WTC11 (cell line): ENCODE measurements around the gene CEP57. TPM values are rescaled to one million over a fixed set of nuclear protein-coding genes. Genes with fewer than 3 reads are reported as not detected.
A peak's percentile ranks its signal among the peaks of the same experiment; 100 is the strongest.

Experiments used
- ATAC-seq: fragments of 200-7000 bp; cut with Tn5 transposase; 2 replicates; pipeline ENCODE4 v1.10.0; 2021; ENCODE audit warnings: mild to moderate bottlenecking, moderate library complexity
- CTCF ChIA-PET: fragments of 300-600 bp; sonication (Branson Sonifier 250); formaldehyde crosslinking; loops from one replicate; lab custom pipeline; 2021; ENCODE audit warnings: antibody characterized with exemption; lab: Charles Lee
- POLR2A ChIA-PET: fragments of 350-600 bp; sonication (Branson Sonifier 250); formaldehyde crosslinking; loops from one replicate; lab custom pipeline; 2021; ENCODE audit warnings: antibody characterized with exemption; lab: Charles Lee
- DNase-seq: peaks from one replicate; pipeline ENCODE4 v3.0.0; 2021; ENCODE audit warnings: low spot score
- H3K27ac Mint-ChIP-seq: 2 replicates; pipeline ENCODE4 v1.8.0; 2021; ENCODE audit warnings: mixed read lengths
- H3K27me3 Mint-ChIP-seq: 2 replicates; pipeline ENCODE4 v1.8.0; 2021; ENCODE audit warnings: low read depth, mild to moderate bottlenecking, moderate library complexity, mixed read lengths
- H3K36me3 Mint-ChIP-seq: 2 replicates; pipeline ENCODE4 v1.8.0; 2021; ENCODE audit warnings: mixed read lengths
- H3K4me1 Mint-ChIP-seq: 2 replicates; pipeline ENCODE4 v1.8.0; 2022; ENCODE audit warnings: mixed read lengths
- H3K4me3 Mint-ChIP-seq: 2 replicates; pipeline ENCODE4 v1.8.0; 2021; ENCODE audit warnings: mild to moderate bottlenecking, moderate library complexity, mixed read lengths
- H3K9me3 Mint-ChIP-seq: 2 replicates; pipeline ENCODE4 v1.8.0; 2021; ENCODE audit warnings: mixed read lengths
- GTF2I ChIP-seq: fragments of 250-450 bp; sonication (Bioruptor Pico); conservative IDR thresholded peaks from 2 replicates; pipeline ENCODE4 v1.4.0; 2021; ENCODE audit warnings: mild to moderate bottlenecking
- NR2C2 ChIP-seq: sonication (generic); formaldehyde crosslinking; IDR thresholded peaks from 2 replicates; pipeline ENCODE4 v1.8.0; 2022; ENCODE audit warnings: mild to moderate bottlenecking, missing genetic modification reagents
- PRRX2 ChIP-seq: fragments of 250-450 bp; sonication (Bioruptor Pico); IDR thresholded peaks from 2 replicates; pipeline ENCODE4 v1.8.0; 2021; ENCODE audit warnings: mild to moderate bottlenecking
- SMAD3 ChIP-seq: sonication (generic); formaldehyde crosslinking; IDR thresholded peaks from 2 replicates; pipeline ENCODE4 v1.8.0; 2022; ENCODE audit warnings: missing genetic modification reagents, mild to moderate bottlenecking, borderline replicate concordance
- TCF7 ChIP-seq: sonication (generic); formaldehyde crosslinking; IDR thresholded peaks from 2 replicates; pipeline ENCODE4 v1.8.0; 2022; ENCODE audit warnings: mild to moderate bottlenecking, low read depth, missing genetic modification reagents, moderate library complexity
- TEAD4 ChIP-seq: sonication (generic); formaldehyde crosslinking; IDR thresholded peaks from 2 replicates; pipeline ENCODE4 v1.8.0; 2022; ENCODE audit warnings: mild to moderate bottlenecking, missing genetic modification reagents
- ZNF232 ChIP-seq: sonication (generic); formaldehyde crosslinking; IDR thresholded peaks from 2 replicates; pipeline ENCODE4 v1.8.0; 2022; ENCODE audit warnings: mild to moderate bottlenecking, missing genetic modification reagents
- ZNF317 ChIP-seq: sonication (generic); formaldehyde crosslinking; IDR thresholded peaks from 2 replicates; pipeline ENCODE4 v1.8.1; 2023; ENCODE audit warnings: low read depth, mild to moderate bottlenecking, moderate library complexity, missing genetic modification reagents, borderline replicate concordance
- ZNF396 ChIP-seq: fragments of 250-450 bp; sonication (Bioruptor Pico); IDR thresholded peaks from 2 replicates; pipeline ENCODE4 v1.8.0; 2021; ENCODE audit warnings: mild to moderate bottlenecking, moderate library complexity, borderline replicate concordance
- ZNF416 ChIP-seq: fragments of 250-450 bp; sonication (Bioruptor Pico); IDR thresholded peaks from 2 replicates; pipeline ENCODE4 v1.9.0; 2021; ENCODE audit warnings: mild to moderate bottlenecking, inconsistent platforms
- ZNF671 ChIP-seq: fragments of 250-450 bp; sonication (Bioruptor Pico); IDR thresholded peaks from 2 replicates; pipeline ENCODE4 v1.8.0; 2021; ENCODE audit warnings: mild to moderate bottlenecking
- total RNA-seq: library from RNA; stranded (reverse); gene quantifications from 3 replicates; pipeline ENCODE4 v1.2.3, GENCODE V29; 2021
- TF ChIP-seq, protein P1 (sequence below): sonication (generic); formaldehyde crosslinking; IDR thresholded peaks from 2 replicates; pipeline ENCODE4 v1.8.1; 2022; ENCODE audit warnings: mild to moderate bottlenecking, moderate library complexity, missing genetic modification reagents
- TF ChIP-seq, protein P2 (sequence below): sonication (generic); formaldehyde crosslinking; IDR thresholded peaks from 2 replicates; pipeline ENCODE4 v1.8.0; 2023; ENCODE audit warnings: missing genetic modification reagents, mild to moderate bottlenecking, borderline replicate concordance
- TF ChIP-seq, protein P3 (sequence below): sonication (generic); formaldehyde crosslinking; IDR thresholded peaks from 2 replicates; pipeline ENCODE4 v1.8.1; 2022; ENCODE audit warnings: low read depth, missing genetic modification reagents, borderline replicate concordance
- TF ChIP-seq, protein P4 (sequence below): sonication (generic); formaldehyde crosslinking; IDR thresholded peaks from 2 replicates; pipeline ENCODE4 v1.8.1; 2023; ENCODE audit warnings: mild to moderate bottlenecking, moderate library complexity, missing genetic modification reagents

CEP57 gene
- total RNA-seq, 1 experiment from 2014 or later: 70.7 TPM

DNA sequence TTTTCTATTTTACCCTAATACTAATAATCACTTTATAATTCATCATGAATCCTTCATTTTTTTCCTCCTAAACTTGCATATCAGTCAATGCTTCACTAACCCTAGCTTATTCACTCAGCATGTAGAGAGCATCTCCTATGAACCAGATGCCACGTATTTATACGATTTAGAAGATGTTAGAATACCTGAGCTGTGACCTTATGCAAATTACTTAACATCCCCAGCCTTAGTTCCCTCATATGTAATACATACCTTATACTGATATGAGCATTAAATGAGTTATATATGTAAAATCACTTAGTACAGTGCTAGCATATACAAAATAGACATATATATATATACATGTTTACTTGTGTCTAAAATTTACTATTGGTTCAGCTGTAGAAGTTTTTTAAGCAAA, 9.8 kb upstream of the CEP57 start:
- Mint-ChIP-seq H3K27ac (no peak overlapping the region), H3K27me3 (no peaks in the 10 kb centered on the region), H3K4me1 (no peaks in the 10 kb centered on the region), H3K36me3 (peaks cover 71% of the 10 kb centered on the region), H3K4me3 (no peak overlapping the region), H3K9me3 (no peaks in the 10 kb centered on the region)
- POLR2A ChIA-PET: no interaction called here
- DNase-seq (no peak), ATAC-seq (no peak)
- CTCF ChIA-PET: no interaction called here
- TF ChIP-seq, protein P1, sequence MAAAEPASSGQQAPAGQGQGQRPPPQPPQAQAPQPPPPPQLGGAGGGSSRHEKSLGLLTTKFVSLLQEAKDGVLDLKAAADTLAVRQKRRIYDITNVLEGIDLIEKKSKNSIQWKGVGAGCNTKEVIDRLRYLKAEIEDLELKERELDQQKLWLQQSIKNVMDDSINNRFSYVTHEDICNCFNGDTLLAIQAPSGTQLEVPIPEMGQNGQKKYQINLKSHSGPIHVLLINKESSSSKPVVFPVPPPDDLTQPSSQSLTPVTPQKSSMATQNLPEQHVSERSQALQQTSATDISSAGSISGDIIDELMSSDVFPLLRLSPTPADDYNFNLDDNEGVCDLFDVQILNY (CRISPR knock-in tag): no peak
- TF ChIP-seq ZNF671 (no peak), TCF7 (CRISPR knock-in tag) (no peak), NR2C2 (CRISPR knock-in tag) (no peak), TEAD4 (no peak), ZNF232 (no peak), GTF2I (CRISPR knock-in tag) (no peak), ZNF317 (CRISPR knock-in tag) (no peak), ZNF396 (no peak)
- TF ChIP-seq, protein P2, sequence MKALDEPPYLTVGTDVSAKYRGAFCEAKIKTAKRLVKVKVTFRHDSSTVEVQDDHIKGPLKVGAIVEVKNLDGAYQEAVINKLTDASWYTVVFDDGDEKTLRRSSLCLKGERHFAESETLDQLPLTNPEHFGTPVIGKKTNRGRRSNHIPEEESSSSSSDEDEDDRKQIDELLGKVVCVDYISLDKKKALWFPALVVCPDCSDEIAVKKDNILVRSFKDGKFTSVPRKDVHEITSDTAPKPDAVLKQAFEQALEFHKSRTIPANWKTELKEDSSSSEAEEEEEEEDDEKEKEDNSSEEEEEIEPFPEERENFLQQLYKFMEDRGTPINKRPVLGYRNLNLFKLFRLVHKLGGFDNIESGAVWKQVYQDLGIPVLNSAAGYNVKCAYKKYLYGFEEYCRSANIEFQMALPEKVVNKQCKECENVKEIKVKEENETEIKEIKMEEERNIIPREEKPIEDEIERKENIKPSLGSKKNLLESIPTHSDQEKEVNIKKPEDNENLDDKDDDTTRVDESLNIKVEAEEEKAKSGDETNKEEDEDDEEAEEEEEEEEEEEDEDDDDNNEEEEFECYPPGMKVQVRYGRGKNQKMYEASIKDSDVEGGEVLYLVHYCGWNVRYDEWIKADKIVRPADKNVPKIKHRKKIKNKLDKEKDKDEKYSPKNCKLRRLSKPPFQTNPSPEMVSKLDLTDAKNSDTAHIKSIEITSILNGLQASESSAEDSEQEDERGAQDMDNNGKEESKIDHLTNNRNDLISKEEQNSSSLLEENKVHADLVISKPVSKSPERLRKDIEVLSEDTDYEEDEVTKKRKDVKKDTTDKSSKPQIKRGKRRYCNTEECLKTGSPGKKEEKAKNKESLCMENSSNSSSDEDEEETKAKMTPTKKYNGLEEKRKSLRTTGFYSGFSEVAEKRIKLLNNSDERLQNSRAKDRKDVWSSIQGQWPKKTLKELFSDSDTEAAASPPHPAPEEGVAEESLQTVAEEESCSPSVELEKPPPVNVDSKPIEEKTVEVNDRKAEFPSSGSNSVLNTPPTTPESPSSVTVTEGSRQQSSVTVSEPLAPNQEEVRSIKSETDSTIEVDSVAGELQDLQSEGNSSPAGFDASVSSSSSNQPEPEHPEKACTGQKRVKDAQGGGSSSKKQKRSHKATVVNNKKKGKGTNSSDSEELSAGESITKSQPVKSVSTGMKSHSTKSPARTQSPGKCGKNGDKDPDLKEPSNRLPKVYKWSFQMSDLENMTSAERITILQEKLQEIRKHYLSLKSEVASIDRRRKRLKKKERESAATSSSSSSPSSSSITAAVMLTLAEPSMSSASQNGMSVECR: no peak
- TF ChIP-seq, protein P3, sequence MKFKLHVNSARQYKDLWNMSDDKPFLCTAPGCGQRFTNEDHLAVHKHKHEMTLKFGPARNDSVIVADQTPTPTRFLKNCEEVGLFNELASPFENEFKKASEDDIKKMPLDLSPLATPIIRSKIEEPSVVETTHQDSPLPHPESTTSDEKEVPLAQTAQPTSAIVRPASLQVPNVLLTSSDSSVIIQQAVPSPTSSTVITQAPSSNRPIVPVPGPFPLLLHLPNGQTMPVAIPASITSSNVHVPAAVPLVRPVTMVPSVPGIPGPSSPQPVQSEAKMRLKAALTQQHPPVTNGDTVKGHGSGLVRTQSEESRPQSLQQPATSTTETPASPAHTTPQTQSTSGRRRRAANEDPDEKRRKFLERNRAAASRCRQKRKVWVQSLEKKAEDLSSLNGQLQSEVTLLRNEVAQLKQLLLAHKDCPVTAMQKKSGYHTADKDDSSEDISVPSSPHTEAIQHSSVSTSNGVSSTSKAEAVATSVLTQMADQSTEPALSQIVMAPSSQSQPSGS: no peak
- TF ChIP-seq, protein P4, sequence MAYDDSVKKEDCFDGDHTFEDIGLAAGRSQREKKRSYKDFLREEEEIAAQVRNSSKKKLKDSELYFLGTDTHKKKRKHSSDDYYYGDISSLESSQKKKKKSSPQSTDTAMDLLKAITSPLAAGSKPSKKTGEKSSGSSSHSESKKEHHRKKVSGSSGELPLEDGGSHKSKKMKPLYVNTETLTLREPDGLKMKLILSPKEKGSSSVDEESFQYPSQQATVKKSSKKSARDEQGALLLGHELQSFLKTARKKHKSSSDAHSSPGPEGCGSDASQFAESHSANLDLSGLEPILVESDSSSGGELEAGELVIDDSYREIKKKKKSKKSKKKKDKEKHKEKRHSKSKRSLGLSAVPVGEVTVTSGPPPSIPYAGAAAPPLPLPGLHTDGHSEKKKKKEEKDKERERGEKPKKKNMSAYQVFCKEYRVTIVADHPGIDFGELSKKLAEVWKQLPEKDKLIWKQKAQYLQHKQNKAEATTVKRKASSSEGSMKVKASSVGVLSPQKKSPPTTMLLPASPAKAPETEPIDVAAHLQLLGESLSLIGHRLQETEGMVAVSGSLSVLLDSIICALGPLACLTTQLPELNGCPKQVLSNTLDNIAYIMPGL (CRISPR knock-in tag): no peak

DNA sequence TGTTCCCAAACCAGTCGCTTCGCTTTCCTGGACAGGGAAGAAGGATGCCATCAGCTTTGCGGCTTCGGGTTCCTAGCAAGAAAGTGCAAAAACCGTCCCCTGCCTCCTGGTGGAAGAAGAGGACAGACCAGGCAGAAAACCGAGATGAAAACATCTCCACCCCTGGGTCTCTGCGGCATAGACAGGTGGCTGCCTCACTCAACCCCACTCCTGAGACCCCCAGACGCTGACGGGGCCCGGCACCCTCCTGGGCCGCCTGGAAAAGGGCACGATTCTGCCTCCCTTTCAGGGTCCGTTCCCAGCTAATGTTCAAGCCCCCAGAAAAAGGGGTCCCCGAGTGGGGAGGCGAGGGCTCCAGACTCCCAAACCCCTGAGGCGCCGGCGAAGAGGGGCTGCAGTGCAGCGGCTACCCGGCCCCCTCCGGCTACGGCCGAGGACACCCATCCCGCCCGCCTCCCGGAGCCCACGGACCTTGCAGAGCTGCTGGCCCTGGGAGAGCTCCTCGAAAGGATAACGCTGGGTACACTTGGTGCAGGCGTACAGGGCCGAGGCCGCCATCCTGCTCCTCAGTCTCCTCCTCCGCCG, 1.3 kb upstream of the CEP57 start:
- Mint-ChIP-seq H3K9me3 (no peaks in the 10 kb centered on the region), H3K27ac (peak overlapping the region; percentile 85), H3K4me1 (peaks cover 30% of the 10 kb centered on the region), H3K4me3 (peak overlapping the region; percentile 99), H3K27me3 (no peaks in the 10 kb centered on the region), H3K36me3 (peaks cover 33% of the 10 kb centered on the region)
- POLR2A ChIA-PET: interaction anchor here (1.0 to 3.7 kb wide), 7 partner anchors 16 to 722 kb away, joined by 3 to 25 read pairs (median 5); partner anchors contain the start of genes CCDC82, JRKL, SESN3 and SRSF8
- DNase-seq (peak; percentile 44), ATAC-seq (peak; percentile 3)
- TF ChIP-seq SMAD3 (CRISPR knock-in tag) (no peak), PRRX2 (0 out of 2 replicates have a peak, but pooled peaks have one; percentile 61), ZNF416 (CRISPR knock-in tag) (0 out of 2 replicates have a peak, but pooled peaks have one; percentile 23)
- CTCF ChIA-PET: interaction anchor here (1.3 to 1.8 kb wide), 5 partner anchors 47 to 722 kb away, joined by 3 to 10 read pairs (median 5); partner anchors contain the start of gene MAML2
